Trophoblast cell (in vitro differentiated cells and primary cell): ENCODE results near the gene HMGCS1.
"Not testable (repeated sequence)": the region's sequence is repeated elsewhere in the genome, so short reads cannot be mapped to it uniquely, and the experiment has no call there.

Source experiments
- DNase-seq, 2 donors: peaks; one replicate each; pipeline ENCODE4 v3.0.0-alpha.2; 2016
- H2AFZ ChIP-seq: 2 replicates; pipeline ENCODE4 v1.6.1; 2013; ENCODE audit warnings: low read length, moderate library complexity, mild to moderate bottlenecking; ENCODE audit not compliant: insufficient read depth, poor library complexity
- H2AK5ac ChIP-seq: 2 replicates; pipeline ENCODE4 v1.6.1; 2013; ENCODE audit warnings: mild to moderate bottlenecking, low read length
- H2BK120ac ChIP-seq: 2 replicates; pipeline ENCODE4 v1.6.1; 2013; ENCODE audit warnings: low read length, mild to moderate bottlenecking, moderate library complexity; ENCODE audit not compliant: insufficient read depth, poor library complexity
- H2BK12ac ChIP-seq: 2 replicates; pipeline ENCODE4 v1.6.1; 2013; ENCODE audit warnings: mild to moderate bottlenecking, low read length, moderate library complexity
- H2BK5ac ChIP-seq: 2 replicates; pipeline ENCODE4 v1.6.1; 2013; ENCODE audit warnings: low read length, low read depth, moderate library complexity, mild to moderate bottlenecking; ENCODE audit not compliant: poor library complexity
- H3K14ac ChIP-seq: 2 replicates; pipeline ENCODE4 v1.6.1; 2013; ENCODE audit warnings: mild to moderate bottlenecking, low read length
- H3K18ac ChIP-seq: 2 replicates; pipeline ENCODE4 v1.6.1; 2013; ENCODE audit warnings: mild to moderate bottlenecking, low read length
- H3K23ac ChIP-seq: 2 replicates; pipeline ENCODE4 v1.6.1; 2013; ENCODE audit warnings: low read length
- H3K27ac ChIP-seq: 2 replicates; pipeline ENCODE4 v1.5.1; 2013; ENCODE audit warnings: low read depth, mild to moderate bottlenecking, inconsistent platforms, low read length, moderate library complexity
- H3K27me3 ChIP-seq: 2 replicates; pipeline ENCODE4 v1.6.1; 2013; ENCODE audit warnings: inconsistent platforms, mild to moderate bottlenecking, low read length, moderate library complexity; ENCODE audit not compliant: insufficient read depth
- H3K36me3 ChIP-seq, 2 experiments: 1 replicate in 1 of 2; 2 replicates in 1 of 2; pipeline ENCODE4 v1.6.1; 2013; ENCODE audit warnings: low read length in 2 of 2, mild to moderate bottlenecking in 2 of 2, moderate library complexity in 1 of 2; ENCODE audit not compliant: insufficient read depth in 2 of 2, control insufficient read depth in 1 of 2
- H3K4ac ChIP-seq: 2 replicates; pipeline ENCODE4 v1.6.1; 2013; ENCODE audit warnings: low read depth, mild to moderate bottlenecking, low read length, moderate library complexity
- H3K4me1 ChIP-seq, 2 experiments: 1 replicate in 1 of 2; 2 replicates in 1 of 2; pipeline ENCODE4 v1.6.1; 2013; ENCODE audit warnings: low read length in 2 of 2, mild to moderate bottlenecking in 2 of 2, moderate library complexity in 1 of 2; ENCODE audit not compliant: insufficient read depth in 2 of 2, control insufficient read depth in 1 of 2
- H3K4me2 ChIP-seq: 2 replicates; pipeline ENCODE4 v1.6.1; 2013; ENCODE audit warnings: inconsistent platforms, mild to moderate bottlenecking, low read length, moderate library complexity
- H3K4me3 ChIP-seq: 2 replicates; pipeline ENCODE4 v1.5.1; 2013; ENCODE audit warnings: mild to moderate bottlenecking, low read depth, low read length, inconsistent platforms
- H3K79me1 ChIP-seq: one replicate; pipeline ENCODE4 v1.6.1; 2013; ENCODE audit warnings: low read length
- H3K79me2 ChIP-seq: 2 replicates; pipeline ENCODE4 v1.6.1; 2013; ENCODE audit warnings: low read length, mild to moderate bottlenecking; ENCODE audit not compliant: control insufficient read depth, insufficient read depth, poor library complexity
- H3K9ac ChIP-seq: 2 replicates; pipeline ENCODE4 v1.6.1; 2013; ENCODE audit warnings: mild to moderate bottlenecking, low read length
- H3K9me3 ChIP-seq: 2 replicates; pipeline ENCODE4 v1.6.1; 2013; ENCODE audit warnings: low read depth, mild to moderate bottlenecking, control low read depth, inconsistent platforms, low read length; ENCODE audit not compliant: insufficient read depth
- H4K12ac ChIP-seq: 2 replicates; pipeline ENCODE4 v1.6.1; 2013; ENCODE audit warnings: low read depth, mild to moderate bottlenecking, low read length, moderate library complexity
- H4K8ac ChIP-seq: 2 replicates; pipeline ENCODE4 v1.6.1; 2013; ENCODE audit warnings: low read depth, mild to moderate bottlenecking, low read length, moderate library complexity
- H4K91ac ChIP-seq: one replicate; pipeline ENCODE4 v1.6.1; 2013; ENCODE audit warnings: low read depth, mild to moderate bottlenecking, low read length, moderate library complexity
- WGBS: extraction: QIAGEN DNeasy Blood & Tissue Kit; methylation state at CpG from one replicate; pipeline ENCODE4 v1.1.7; 2013; ENCODE audit warnings: missing lambda C conversion rate; ENCODE audit not compliant: insufficient read length, insufficient coverage; ENCODE audit errors: extremely low coverage; 5-methylcytosine and 5-hydroxymethylcytosine counted together

The HMGCS1 gene

GRCh38 chr5:43336159-43336558 is 22.9 kb upstream of the HMGCS1 start:
- no peak overlapping the region for H2AK5ac ChIP-seq
- H3K27me3 ChIP-seq = no peaks in the 10 kb centered on the region
- H3K79me2 ChIP-seq = no peaks in the 10 kb centered on the region
- no peak overlapping the region for H3K18ac ChIP-seq
- WGBS = no CpG with 5 or more reads among the region's 2 CpGs
- H3K27ac ChIP-seq = no peak overlapping the region
- H3K9me3 ChIP-seq = peaks cover 9% of the 10 kb centered on the region
- H2BK120ac ChIP-seq = no peak overlapping the region
- no peak overlapping the region for H3K4me2 ChIP-seq
- H2AFZ ChIP-seq = no peak overlapping the region
- H3K4ac ChIP-seq = no peak overlapping the region
- DNase-seq = peak in 1 of 2 donors; percentile 36
- no peak overlapping the region for H4K8ac ChIP-seq
- no peaks in the 10 kb centered on the region for H3K36me3 ChIP-seq
- H2BK12ac ChIP-seq = no peak overlapping the region
- no peak overlapping the region for H3K23ac ChIP-seq
- H3K14ac ChIP-seq = no peak overlapping the region
- no peak overlapping the region for H2BK5ac ChIP-seq
- H3K4me1 ChIP-seq = peaks cover 0 to 3% of the 10 kb centered on the region in 2 experiments
- H4K12ac ChIP-seq = no peak overlapping the region
- no peak overlapping the region for H3K9ac ChIP-seq
- H3K79me1 ChIP-seq = no peaks in the 10 kb centered on the region
- no peak overlapping the region for H3K4me3 ChIP-seq
- H4K91ac ChIP-seq = no peak overlapping the region

DNA sequence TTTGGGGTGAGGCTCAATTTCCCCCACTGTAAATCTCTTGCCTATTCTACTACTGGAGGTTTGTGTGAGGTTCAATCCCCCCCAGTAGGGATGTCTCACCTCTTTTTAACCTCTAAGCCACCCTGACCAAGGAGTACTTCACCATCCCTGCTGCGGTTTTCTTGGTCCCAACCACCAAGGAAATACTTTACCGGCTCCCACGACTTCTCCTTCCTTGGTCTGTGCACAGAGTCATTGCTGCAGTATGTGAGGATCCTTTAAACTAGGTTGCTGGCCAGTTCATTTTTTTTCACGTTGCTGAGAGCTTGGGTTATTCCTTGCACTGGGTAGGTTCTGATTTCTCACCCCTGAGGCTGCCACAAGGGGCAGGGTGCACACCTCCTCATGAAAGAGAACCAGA is 22.5 kb upstream of the HMGCS1 start:
- Histone ChIP-seq H3K9me3 (peaks cover 5% of the 10 kb centered on the region), H3K27me3 (no peaks in the 10 kb centered on the region), H3K18ac (no peak overlapping the region), H3K9ac (no peak overlapping the region), H3K4me2 (no peak overlapping the region), H3K79me2 (no peaks in the 10 kb centered on the region), H4K12ac (no peak overlapping the region), H3K4ac (no peak overlapping the region), H2BK5ac (no peak overlapping the region), H2AFZ (no peak overlapping the region), H3K27ac (no peak overlapping the region), H3K23ac (no peak overlapping the region), H2AK5ac (no peak overlapping the region), H2BK12ac (no peak overlapping the region), H4K91ac (no peak overlapping the region), H3K14ac (no peak overlapping the region), H3K4me1 (peaks cover 0 to 3% of the 10 kb centered on the region in 2 experiments), H3K79me1 (no peaks in the 10 kb centered on the region), H4K8ac (no peak overlapping the region), H3K36me3 (no peaks in the 10 kb centered on the region), H2BK120ac (no peak overlapping the region), H3K4me3 (no peak overlapping the region)
- WGBS = no CpG with 5 or more reads among the region's 4 CpGs
- no peak for DNase-seq

- no peak overlapping the region for H3K23ac ChIP-seq
- no peak overlapping the region for H4K91ac ChIP-seq
- DNase-seq = peak in 1 of 2 donors; percentile 36
- peaks cover 0 to 3% of the 10 kb centered on the region in 2 experiments for H3K4me1 ChIP-seq
- H2BK120ac ChIP-seq = no peak overlapping the region
- no peak overlapping the region for H3K18ac ChIP-seq
- H3K36me3 ChIP-seq = no peaks in the 10 kb centered on the region
- H2BK12ac ChIP-seq = no peak overlapping the region
- no peak overlapping the region for H2BK5ac ChIP-seq
- no peak overlapping the region for H2AFZ ChIP-seq
- no peak overlapping the region for H3K9ac ChIP-seq
- no peak overlapping the region for H3K14ac ChIP-seq
- H4K12ac ChIP-seq = no peak overlapping the region
- H4K8ac ChIP-seq = no peak overlapping the region
- no CpG with 5 or more reads among the region's 1 CpG for WGBS
- H3K27ac ChIP-seq = no peak overlapping the region
- H3K4me2 ChIP-seq = no peak overlapping the region
- no peaks in the 10 kb centered on the region for H3K27me3 ChIP-seq
- H3K9me3 ChIP-seq = peaks cover 9% of the 10 kb centered on the region
- no peak overlapping the region for H3K4ac ChIP-seq
- H3K4me3 ChIP-seq = no peak overlapping the region
- H3K79me2 ChIP-seq = no peaks in the 10 kb centered on the region
- H2AK5ac ChIP-seq = no peak overlapping the region
- no peaks in the 10 kb centered on the region for H3K79me1 ChIP-seq
Observed at GRCh38 chr5:43332401-43332800, 19.2 kb upstream of the HMGCS1 start.

- H3K4ac ChIP-seq, H3K79me2 ChIP-seq, H3K14ac ChIP-seq: not testable (repeated sequence)
Observed at GRCh38 chr5:43325624-43326023, 12.4 kb upstream of the HMGCS1 start.

More at GRCh38 chr5:43325624-43326023, 12.4 kb upstream of the HMGCS1 start:
- H3K36me3 ChIP-seq, H2AK5ac ChIP-seq, H3K4me3 ChIP-seq, H4K12ac ChIP-seq, H3K4me1 ChIP-seq, H3K27me3 ChIP-seq, H3K23ac ChIP-seq, DNase-seq, H2BK5ac ChIP-seq, H3K9me3 ChIP-seq, H2BK120ac ChIP-seq, H3K4me2 ChIP-seq, H2AFZ ChIP-seq, H4K91ac ChIP-seq, H3K9ac ChIP-seq, H3K18ac ChIP-seq, H2BK12ac ChIP-seq, H3K27ac ChIP-seq, H4K8ac ChIP-seq, H3K79me1 ChIP-seq: not testable (repeated sequence)
